LNCaP clone FGC (cell line): ENCODE data around the gene LINGO1.

Source experiments
- DNase-seq: peaks from one replicate; pipeline ENCODE4 v3.0.0-alpha.2; 2011; ENCODE audit warnings: low read depth
- H3K4me3 ChIP-seq: 2 replicates; pipeline ENCODE4 v1.5.1; 2011; ENCODE audit warnings: mild to moderate bottlenecking, low read depth, low read length, control low read depth
- TF ChIP-seq, protein P1 (sequence below): IDR thresholded peaks from 2 replicates; pipeline ENCODE4 v1.5.1; 2012; ENCODE audit warnings: mild to moderate bottlenecking; ENCODE audit not compliant: control insufficient read depth, insufficient read depth; ENCODE audit errors: extremely low read depth

Gene LINGO1

DNA sequence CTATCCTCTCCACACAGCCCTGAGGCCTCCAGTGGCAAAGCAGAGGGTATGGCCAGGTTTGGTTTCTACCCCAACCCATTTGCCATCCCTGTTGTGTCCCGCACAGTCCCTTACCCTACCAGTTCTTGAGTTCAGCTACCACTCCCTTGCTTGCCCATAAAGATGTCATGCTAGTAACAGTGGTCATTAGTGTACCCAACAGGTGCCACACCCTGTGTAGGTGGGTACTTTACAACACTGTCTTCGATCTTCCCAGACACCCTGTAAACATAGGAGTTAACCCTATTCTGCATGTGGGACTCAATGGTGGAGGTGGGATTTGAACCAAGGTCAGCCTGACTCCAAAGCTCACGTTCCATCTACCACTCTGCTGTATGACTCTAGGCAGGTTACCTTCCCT, 23.2 kb downstream of the LINGO1 start:
- TF ChIP-seq, protein P1, sequence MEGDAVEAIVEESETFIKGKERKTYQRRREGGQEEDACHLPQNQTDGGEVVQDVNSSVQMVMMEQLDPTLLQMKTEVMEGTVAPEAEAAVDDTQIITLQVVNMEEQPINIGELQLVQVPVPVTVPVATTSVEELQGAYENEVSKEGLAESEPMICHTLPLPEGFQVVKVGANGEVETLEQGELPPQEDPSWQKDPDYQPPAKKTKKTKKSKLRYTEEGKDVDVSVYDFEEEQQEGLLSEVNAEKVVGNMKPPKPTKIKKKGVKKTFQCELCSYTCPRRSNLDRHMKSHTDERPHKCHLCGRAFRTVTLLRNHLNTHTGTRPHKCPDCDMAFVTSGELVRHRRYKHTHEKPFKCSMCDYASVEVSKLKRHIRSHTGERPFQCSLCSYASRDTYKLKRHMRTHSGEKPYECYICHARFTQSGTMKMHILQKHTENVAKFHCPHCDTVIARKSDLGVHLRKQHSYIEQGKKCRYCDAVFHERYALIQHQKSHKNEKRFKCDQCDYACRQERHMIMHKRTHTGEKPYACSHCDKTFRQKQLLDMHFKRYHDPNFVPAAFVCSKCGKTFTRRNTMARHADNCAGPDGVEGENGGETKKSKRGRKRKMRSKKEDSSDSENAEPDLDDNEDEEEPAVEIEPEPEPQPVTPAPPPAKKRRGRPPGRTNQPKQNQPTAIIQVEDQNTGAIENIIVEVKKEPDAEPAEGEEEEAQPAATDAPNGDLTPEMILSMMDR, result no peak
- no peak overlapping the region for H3K4me3 ChIP-seq
- no peak for DNase-seq

DNA sequence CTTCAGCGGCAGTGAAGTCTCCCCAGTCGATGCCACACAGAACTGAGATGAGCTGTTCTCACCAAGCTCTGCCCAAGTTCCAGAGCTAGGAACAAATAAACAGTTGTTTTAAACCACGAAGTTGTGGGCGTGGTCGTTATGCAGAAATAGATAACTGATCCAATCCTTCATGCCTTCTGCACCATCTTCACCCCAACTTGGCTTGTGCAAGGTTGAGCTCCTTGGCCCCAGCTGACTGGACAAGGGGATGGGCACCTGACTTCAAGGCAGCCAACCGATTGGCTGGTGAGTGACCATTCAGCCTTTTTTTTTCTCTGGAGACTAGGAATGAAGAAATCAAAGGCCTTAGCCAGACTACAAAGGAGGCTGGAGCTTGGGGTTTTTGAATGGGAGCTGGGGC, 23.9 kb downstream of the LINGO1 start:
- H3K4me3 ChIP-seq, result no peak overlapping the region
- no peak for DNase-seq
- TF ChIP-seq, protein P1, result no peak

DNA sequence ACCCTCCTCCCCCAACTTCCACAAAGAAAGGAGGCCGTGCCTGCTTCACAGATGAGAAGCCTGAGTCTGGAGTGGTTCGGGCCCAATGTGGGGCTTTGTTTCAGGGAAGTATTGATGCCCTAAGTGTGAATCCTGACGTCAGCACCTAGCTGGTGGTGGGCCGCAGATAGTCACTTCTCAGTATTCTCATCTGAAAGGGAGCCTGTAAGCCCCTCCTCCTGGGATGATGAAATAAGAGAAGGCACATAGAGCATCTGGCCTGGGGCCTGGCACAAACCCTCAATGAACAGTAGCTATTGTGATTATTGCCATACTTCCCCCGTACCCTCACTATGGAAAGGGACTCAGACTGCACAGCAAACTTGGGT, 24.8 kb downstream of the LINGO1 start:
- H3K4me3 ChIP-seq, result no peak overlapping the region
- TF ChIP-seq, protein P1, result no peak
- no peak for DNase-seq

DNA sequence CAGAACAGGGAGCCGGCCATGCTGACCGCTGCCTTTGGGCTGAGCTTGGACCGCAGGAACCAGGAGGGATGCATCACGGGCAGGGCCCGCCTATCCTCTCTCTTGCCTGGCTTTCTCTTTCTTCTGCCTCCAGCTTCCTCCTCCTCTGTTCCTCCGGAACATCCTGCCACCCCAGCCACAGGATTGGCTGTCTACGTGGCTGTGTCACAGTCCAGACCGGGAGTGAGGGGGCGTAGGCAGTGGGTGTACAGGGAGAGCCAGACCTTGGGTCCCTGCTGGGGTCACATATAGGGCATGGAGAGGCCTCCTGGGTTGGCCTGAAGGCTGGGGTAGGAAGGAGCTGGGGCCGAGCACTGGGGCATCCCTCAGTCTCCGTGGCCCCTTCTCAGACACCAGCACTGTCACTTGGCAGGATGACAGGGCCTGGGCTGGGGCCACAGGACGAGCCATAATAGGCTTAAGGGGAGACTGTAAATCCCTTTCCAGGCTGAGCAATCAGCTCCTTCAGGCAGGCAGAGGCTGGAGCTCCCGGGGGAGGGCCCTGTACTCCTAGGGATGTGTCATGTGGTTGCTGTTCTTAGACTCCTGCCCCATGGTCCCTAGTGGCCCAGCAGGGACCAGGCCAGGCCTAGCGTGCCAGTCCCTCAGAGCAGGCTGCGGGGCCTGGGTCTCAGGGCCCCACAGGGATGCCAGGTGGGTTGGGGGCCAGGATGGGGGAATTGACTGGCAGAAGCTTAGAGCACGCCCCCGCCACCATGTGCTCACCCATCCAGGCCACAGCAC, 25.4 kb downstream of the LINGO1 start:
- DNase-seq, result no peak
- H3K4me3 ChIP-seq, result no peak overlapping the region
- TF ChIP-seq, protein P1, result no peak

- DNase-seq, result no peak
- no peak overlapping the region for H3K4me3 ChIP-seq
- TF ChIP-seq, protein P1, result no peak
These were observed 26.3 kb downstream of the LINGO1 start for GRCh38 chr15:77606142-77607034.

DNA sequence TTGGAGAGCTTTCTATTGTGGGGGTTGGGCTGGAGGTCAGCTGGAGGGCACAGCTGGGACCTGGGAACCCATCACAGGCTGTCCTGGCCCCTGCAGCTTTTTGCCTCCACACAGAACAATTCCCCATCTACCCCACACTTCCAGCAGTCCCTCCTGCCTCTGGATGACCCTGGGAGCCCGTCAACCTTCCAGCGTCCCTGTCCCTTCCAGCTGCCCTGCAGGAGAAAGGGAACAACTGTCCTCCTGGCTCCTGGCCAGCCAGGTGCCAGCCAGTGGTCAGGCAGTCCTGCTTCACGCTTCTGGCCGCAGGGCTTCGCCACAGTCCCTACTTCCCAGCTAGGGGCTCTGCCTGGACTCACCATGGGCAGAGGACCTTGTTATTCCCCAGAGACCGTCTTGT, 27.2 kb downstream of the LINGO1 start:
- TF ChIP-seq, protein P1, result no peak
- no peak for DNase-seq

More for the DNA sequence above, 27.2 kb downstream of the LINGO1 start:
- H3K4me3 ChIP-seq, result no peak overlapping the region
